GM18868 (cell line): ENCODE results near the gene HDAC4.
"Not testable (repeated sequence)": the region's sequence is repeated elsewhere in the genome, so short reads cannot be mapped to it uniquely, and the experiment has no call there.

Source experiments
- ATAC-seq: cut with Tn5 transposase; IDR thresholded peaks from one replicate; pipeline ENCODE4 v1.9.1; 2021; ENCODE audit warnings: mild to moderate bottlenecking, moderate library complexity; ENCODE audit not compliant: unreplicated experiment

Gene HDAC4

DNA sequence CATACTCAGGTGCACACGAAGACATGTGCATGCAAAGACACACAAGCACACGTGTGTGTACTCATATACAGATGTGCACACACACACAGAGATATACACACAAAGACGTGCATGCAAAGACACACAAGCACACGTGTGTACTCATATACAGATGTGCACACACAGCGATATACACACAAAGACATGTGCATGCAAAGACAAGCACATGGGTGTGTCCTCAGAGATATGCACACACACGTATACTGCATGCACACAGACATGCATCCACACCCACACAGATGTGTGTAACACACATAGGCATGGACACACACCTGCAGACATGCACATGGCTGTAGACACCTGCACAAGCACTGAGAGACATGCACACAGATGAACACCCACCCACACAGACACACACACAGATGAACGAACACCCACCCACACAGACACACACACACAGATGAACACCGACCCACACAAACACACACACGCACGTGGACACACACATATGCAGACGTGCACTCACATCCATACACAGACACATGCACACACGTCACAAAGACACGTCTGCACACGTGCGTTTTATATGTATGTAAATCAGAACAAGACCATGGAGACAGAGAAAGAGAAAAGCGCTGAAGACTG is 321.0 kb downstream of the HDAC4 start:
- no peak for ATAC-seq

GRCh38 chr2:239078128-239078924 is 322.5 kb downstream of the HDAC4 start:
- ATAC-seq: no peak

- ATAC-seq: no peak
Observed at GRCh38 chr2:239077260-239077659, 323.6 kb downstream of the HDAC4 start.

GRCh38 chr2:239075918-239076758 is 324.7 kb downstream of the HDAC4 start:
- no peak for ATAC-seq

GRCh38 chr2:239073745-239074530 is 326.9 kb downstream of the HDAC4 start:
- ATAC-seq: no peak

DNA sequence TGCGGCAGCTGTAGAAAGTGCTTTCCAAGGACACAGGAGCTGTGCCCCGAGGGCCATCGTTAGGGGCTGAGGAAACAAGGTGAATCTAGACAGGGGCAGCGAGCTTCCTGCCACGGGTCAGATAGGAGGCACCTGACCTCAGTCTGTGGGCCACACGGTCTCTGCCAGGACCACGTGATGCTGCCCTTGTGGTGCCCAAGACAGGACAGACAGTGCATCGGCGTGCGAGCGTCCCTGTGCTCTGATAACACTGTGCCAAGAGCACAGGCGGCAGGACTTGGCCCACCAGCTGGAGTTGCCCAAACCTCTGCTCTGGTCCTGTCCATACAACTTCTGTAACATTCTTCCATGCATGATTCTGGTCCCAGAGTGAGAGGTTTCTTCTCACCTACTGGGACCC is 327.6 kb downstream of the HDAC4 start:
- no peak for ATAC-seq

DNA sequence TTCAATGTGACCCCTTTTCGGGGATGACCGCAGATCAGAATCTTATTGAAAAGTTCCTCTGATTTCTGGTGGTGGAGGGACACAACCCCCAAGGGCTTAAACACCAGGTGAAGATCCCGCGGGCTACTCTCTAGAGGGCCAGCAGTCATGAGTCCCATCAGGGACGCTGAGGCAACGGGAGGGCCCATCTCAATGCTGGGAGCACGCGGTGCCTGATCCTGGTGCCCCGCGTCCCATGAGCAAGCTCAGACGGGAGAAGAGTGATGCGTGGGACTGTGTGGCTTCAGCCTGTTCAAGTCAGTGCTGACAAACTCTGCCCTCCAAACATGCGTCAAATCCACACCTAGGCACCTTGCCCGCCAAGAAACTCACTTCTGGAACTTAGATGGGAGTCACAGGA is 328.0 kb downstream of the HDAC4 start:
- no peak for ATAC-seq

DNA sequence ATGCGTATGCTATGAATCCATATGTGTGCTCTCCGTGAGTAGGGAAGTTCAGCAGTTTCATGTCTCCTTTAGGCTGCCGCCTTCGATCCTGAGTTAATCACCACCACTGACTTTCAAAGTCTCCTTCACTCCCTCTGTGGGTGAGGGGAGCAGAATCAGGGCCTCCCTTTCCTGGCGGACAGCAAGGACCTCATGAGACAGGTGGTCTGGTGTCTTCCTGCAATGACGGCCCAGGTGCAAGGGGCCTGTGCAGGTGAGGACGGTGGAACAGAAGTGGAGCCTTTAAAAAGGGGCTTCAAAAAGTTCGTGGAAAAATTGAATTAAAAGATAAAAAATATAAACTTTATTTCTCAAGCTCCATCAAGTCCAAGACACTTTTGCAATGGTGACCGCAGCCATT is 330.4 kb downstream of the HDAC4 start:
- ATAC-seq: no peak

GRCh38 chr2:239069362-239070333 is 331.2 kb downstream of the HDAC4 start:
- ATAC-seq: not testable (repeated sequence)

DNA sequence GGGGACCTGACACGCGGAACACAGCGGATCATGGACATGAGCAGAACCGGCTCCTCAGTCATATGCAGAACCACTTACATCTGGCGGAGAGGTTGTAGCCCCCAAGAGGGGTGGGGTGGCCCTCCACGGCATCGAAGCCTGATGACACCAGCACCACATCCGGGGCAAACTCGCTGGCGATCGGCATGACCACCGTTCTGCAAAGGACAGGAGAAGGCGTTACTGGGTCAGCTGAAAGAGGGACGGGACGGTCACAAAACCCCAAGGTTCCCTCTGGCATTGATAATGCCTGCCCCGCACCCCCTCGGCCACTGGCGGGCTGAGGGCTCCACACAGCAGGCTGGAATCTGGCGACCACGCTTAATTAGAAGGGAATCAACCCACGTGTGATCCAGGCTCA is 332.4 kb downstream of the HDAC4 start:
- no peak for ATAC-seq

DNA sequence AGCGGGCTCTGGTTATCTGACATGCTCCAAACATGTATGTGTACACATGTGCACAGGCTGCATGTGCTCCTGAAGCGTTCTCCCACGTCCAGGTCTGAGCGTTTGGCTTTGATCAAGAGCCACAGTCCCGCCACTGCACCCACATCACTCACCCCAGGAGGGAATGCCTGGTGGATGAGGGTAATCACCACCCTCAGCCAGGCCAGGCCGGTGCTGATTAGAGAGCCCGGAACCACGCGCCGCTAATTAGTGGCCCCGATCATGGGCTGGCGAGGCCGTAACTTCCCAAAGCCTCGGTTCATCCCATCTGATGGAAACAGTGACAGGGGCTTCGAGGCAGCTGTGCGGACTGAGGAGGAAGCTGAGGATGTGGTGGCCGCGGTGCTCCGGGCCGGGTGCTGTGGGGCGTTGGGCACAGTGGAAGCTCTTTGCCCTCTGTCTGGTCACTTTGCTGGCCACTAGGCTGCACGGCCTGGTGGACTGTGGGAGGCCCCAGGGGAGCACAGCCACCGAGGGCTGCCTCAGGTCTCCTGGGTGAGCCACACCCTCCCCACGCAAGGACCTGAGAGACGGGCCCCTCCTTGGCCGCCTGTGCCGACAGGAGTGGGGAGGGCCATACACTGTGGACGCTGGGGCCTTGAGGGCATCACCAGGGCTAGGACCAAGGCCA is 333.5 kb downstream of the HDAC4 start:
- ATAC-seq: no peak

DNA sequence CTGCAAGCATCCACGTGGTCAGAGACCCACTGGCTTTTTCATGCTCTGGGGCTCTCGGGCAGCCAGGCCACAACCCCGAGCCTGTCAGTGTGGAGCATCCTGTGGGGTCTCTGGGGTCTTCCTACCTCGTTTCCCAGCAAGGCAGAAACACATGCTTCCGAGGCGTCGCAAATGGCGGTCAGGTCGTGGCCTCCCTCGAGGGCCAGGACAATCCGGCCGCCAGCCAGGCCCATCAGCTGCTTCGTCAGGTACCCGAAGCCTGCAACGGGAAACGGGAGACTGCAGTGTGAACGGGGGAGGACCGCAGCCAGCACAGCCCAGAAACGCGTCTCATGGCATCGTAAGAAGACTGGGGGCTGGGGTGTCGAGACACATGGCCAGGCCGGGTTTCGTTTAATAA is 334.2 kb downstream of the HDAC4 start:
- no peak for ATAC-seq

DNA sequence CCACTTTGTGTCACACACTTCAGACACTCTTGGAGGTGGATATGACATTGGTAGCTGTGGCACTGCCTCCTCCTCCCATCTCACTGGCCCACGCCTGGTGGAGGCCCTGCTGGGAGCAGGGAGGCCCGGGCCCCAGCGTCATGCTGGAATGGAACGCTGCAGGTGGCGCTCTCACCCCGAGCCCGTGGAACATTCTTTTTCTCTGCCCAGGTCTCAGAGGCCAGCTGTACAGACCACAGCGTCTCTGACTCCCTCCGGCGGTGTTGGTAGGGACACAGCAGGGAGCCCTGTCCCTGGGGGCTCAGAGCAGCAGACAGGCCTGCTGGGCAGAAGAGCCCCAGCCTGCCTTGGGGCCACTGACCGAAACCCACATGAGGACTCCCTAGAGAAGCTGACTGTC is 334.9 kb downstream of the HDAC4 start:
- ATAC-seq: no peak

DNA sequence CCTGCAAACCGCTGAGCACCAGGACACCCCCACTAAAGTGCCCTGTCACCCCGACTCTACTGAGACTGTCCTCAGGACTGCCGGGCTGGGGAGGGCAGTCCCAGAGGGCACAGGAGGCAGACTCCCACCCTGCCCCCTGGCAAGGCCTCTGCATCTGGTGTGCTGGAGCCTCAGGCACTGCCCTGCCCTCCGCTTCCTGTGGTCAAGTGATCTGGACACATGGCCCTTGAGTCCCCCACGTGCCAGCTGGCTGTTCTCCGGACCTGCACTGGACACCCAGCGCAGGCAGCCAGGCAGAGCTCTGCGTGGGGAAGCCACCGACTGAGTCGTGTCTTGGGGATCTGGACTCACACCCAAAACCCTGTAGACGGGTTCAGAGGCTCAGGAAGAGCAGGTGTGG is 335.3 kb downstream of the HDAC4 start:
- no peak for ATAC-seq

GRCh38 chr2:239064891-239065290 is 335.9 kb downstream of the HDAC4 start:
- no peak for ATAC-seq

DNA sequence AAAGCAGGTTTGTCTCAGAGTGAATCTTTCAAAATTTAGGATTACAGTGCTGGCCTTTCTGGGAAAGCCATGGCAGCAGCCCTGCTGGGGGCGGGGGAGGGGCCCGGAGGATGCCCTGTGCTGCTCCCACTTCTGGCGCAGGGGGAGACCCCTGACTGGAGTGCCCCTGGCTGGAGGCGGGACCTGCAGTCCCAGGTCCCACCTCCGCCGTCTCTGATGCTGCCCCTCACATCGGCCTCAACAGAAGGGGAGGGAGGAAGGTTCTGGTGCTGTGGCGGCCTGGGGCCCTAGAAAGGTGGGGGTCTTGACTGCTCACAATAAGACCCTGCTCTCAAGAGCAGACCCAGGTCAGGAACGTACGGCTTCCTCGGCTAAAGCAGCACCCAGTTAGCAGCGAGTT is 336.6 kb downstream of the HDAC4 start:
- ATAC-seq: no peak

DNA sequence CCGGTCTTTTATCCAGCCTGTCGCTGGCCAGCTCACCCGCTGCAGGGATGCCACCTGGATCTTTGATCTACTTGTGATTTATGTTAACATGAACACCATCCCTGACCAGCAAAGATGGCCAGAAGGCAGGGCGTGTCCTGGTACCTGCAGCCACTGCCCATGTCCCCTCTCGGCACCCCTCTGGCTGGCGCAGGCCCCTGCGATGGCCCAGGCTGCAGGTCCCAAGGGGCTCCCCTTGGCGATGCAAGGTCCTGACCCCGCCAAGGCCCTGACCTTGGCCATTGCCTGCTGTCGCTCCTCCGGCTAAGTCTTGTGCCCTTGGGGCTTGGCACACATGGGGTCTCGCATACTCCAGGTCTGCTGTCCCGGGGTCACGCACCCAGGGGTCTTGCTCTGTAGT is 338.1 kb downstream of the HDAC4 start:
- no peak for ATAC-seq

DNA sequence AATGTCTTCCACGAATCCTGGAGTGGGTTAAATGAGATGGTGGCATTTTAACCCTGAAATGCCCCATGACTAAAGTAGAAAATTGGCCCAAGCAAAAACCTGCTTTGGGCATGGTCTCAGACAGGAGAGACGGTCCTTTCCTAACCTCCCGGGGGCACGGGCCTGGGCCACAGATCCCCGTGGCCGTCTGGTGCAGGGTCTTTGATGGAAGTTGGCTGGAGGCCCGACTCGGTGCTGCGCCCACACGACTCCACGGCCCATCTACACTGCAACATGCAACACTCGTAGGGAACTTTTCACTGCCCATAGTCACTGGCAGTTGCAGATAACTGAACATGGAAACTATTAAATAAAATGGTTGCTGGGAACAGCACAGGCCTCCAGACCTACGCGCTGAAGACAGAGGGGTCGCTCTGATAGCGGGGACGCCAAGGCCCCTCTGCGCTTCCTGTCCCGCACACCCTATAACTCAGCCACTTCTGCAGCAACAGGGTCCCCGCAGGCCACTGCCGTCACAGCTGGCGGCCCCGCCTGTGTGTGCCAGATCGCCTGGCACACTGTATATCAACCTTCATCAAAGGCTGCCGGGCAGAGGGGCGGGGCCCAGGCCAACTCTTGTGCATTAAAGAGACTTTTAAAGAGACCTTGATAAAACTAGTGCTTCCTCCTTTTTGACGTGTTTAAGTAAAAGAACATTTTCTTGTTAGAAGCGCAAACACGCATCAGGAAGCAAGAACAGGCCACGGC is 338.8 kb downstream of the HDAC4 start:
- ATAC-seq: no peak
